PC-3 (cell line): Measurements from ENCODE around the gene GUCA2B. TPM values are rescaled to one million over a fixed set of nuclear protein-coding genes. Genes with fewer than 3 reads are reported as not detected.

Source experiments
- ATAC-seq: fragments of 200-7000 bp; cut with Tn5 transposase; 2 replicates; pipeline ENCODE4 v1.9.1; 2020; ENCODE audit warnings: mild to moderate bottlenecking, moderate library complexity
- BruUV-seq: library from RNA; stranded (reverse); fragments of 400-500 nt; replicated peaks from 2 replicates; lab custom pipeline; 2021; lab: Mats Ljungman, UMichigan
- CTCF ChIA-PET: fragments of 300-600 bp; sonication (Branson Sonifier 250); formaldehyde crosslinking; loops from one replicate; lab custom pipeline; 2022; ENCODE audit warnings: antibody characterized with exemption; lab: Charles Lee
- POLR2A ChIA-PET: fragments of 300-600 bp; sonication (Branson Sonifier 250); formaldehyde crosslinking; loops from one replicate; lab custom pipeline; 2022; ENCODE audit warnings: antibody characterized with exemption; ENCODE audit not compliant: unreplicated experiment; lab: Charles Lee
- DNase-seq: peaks from one replicate; pipeline ENCODE4 v3.0.0-alpha.2; 2015
- H2AFZ ChIP-seq: fragments of 300-600 bp; sonication (generic); 2 replicates; pipeline ENCODE4 v1.6.0; 2016; ENCODE audit warnings: antibody characterized with exemption, low read length
- H3F3A ChIP-seq: fragments of 300-600 bp; sonication (generic); one replicate; pipeline ENCODE4 v1.6.0; 2017; ENCODE audit warnings: antibody characterized with exemption, low read length, control low read depth, mild to moderate bottlenecking; ENCODE audit not compliant: unreplicated experiment
- H3K27ac ChIP-seq: fragments of 300-600 bp; sonication (generic); 2 replicates; pipeline ENCODE4 v1.5.1; 2016; ENCODE audit warnings: mild to moderate bottlenecking, low read length
- H3K27me3 ChIP-seq: fragments of 300-600 bp; sonication (generic); 2 replicates; pipeline ENCODE4 v1.6.1; 2016; ENCODE audit warnings: low read length, mixed read lengths
- H3K36me3 ChIP-seq: fragments of 300-600 bp; sonication (generic); 2 replicates; pipeline ENCODE4 v1.6.1; 2016; ENCODE audit warnings: low read depth, mixed run types, low read length, mixed read lengths
- H3K4me1 ChIP-seq: fragments of 300-600 bp; sonication (generic); 2 replicates; pipeline ENCODE4 v1.5.1; 2016; ENCODE audit warnings: low read length; ENCODE audit not compliant: insufficient read depth
- H3K4me2 ChIP-seq: fragments of 300-600 bp; sonication (generic); 2 replicates; pipeline ENCODE4 v1.6.0; 2016; ENCODE audit warnings: low read length
- H3K4me3 ChIP-seq: fragments of 300-600 bp; sonication (generic); 2 replicates; pipeline ENCODE4 v1.5.1; 2016; ENCODE audit warnings: mild to moderate bottlenecking, low read length, mixed read lengths
- H3K79me2 ChIP-seq: fragments of 300-600 bp; sonication (generic); 2 replicates; pipeline ENCODE4 v1.6.1; 2017; ENCODE audit warnings: low read length, mixed read lengths
- H3K9ac ChIP-seq: fragments of 300-600 bp; sonication (generic); 2 replicates; pipeline ENCODE4 v1.6.0; 2016; ENCODE audit warnings: mild to moderate bottlenecking, low read length
- H3K9me2 ChIP-seq: fragments of 300-600 bp; sonication (generic); replicated peaks from 2 replicates; pipeline ENCODE4 v1.6.1; 2016; ENCODE audit warnings: mixed run types, low read length, mixed read lengths
- H3K9me3 ChIP-seq: fragments of 300-600 bp; sonication (generic); 2 replicates; pipeline ENCODE4 v1.6.1; 2016; ENCODE audit warnings: low read length, mixed read lengths
- H4K20me1 ChIP-seq: fragments of 300-600 bp; sonication (generic); 2 replicates; pipeline ENCODE4 v1.6.1; 2016; ENCODE audit warnings: low read length, mixed read lengths
- EZH2 ChIP-seq: fragments of 300-600 bp; sonication (generic); IDR thresholded peaks from one replicate; pipeline ENCODE4 v1.6.1; 2017; ENCODE audit warnings: antibody characterized with exemption, mild to moderate bottlenecking, low read length; ENCODE audit not compliant: unreplicated experiment
- EZH2phosphoT487 ChIP-seq: fragments of 300-600 bp; sonication (generic); IDR thresholded peaks from 2 replicates; pipeline ENCODE4 v1.6.1; 2018; ENCODE audit warnings: mild to moderate bottlenecking, antibody characterized with exemption, low read length, borderline replicate concordance
- intact Hi-C: fragments of 100-400 bp; cut with micrococcal nuclease; formaldehyde crosslinking; loops from 2 replicates; pipeline ENCODE4 v1.9.0; 2023
- total RNA-seq: library from RNA; depleted of rRNA; stranded (reverse); fragments of >200 nt; gene quantifications from 2 replicates; pipeline ENCODE4 v1.2.3, GENCODE V29; 2014
- TF ChIP-seq, protein P1 (sequence below): fragments of 300-600 bp; sonication (generic); conservative IDR thresholded peaks from 2 replicates; pipeline ENCODE4 v1.5.1; 2017; ENCODE audit warnings: antibody characterized with exemption, low read depth, mild to moderate bottlenecking, low read length

The GUCA2B gene
- total RNA-seq, 1 experiment from 2014 or later: not detected

DNA sequence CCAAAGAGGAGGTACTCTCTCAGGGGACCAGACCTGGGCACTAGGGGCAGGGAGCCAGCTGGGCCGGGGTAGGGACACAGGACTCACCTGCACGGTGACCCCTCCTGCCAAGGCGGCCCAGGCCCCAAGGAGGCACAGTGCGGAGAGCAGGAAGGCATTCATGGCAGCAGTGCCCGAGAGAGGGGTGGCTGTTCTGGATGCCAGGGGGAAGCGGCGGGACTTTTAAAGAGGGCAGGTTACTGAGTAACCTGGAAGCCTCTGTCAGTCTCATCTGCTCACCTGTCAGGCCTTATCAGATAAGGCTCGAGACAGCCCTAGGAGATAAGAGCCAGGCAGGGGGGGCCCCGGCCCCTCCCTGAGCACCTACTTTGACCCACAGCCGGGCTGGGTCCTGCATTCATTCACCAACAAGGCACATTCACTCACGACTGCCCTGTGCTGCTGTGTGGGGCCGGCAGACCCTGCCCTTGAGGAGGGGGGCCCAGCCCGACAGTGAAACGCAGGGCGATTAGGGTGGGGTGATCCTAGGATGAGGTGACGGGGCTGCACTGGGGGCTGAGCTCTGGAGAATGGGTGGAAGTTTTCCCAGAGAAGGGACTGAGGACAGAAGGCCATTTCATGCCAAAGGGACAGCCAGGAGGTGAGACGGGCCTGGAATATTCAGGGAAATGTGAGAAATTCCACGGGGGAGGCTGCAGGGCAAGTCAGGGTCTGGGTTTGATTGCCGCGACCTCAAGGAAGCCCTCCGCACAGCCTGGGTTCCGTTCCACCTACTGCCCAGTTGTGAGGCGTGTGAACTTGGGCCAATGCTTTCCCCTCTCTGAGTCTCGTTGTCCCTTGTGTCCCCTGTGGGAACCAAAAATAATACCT is 11.6 kb downstream of the GUCA2B start, which contains the start of gene GUCA2A:
TSS of gene GUCA2A (minus strand) at position 195 of the 870 bp plus-strand sequence. CDS start at position 162, 33 bp downstream.
- peaks cover 42% of the 10 kb centered on the region for H3K4me1 ChIP-seq
- BruUV-seq: no TSS peak
- ATAC-seq (no peak), DNase-seq (no peak)
- no peak for TF ChIP-seq EZH2
- no peak for TF ChIP-seq EZH2phosphoT487
- TF ChIP-seq, protein P1, sequence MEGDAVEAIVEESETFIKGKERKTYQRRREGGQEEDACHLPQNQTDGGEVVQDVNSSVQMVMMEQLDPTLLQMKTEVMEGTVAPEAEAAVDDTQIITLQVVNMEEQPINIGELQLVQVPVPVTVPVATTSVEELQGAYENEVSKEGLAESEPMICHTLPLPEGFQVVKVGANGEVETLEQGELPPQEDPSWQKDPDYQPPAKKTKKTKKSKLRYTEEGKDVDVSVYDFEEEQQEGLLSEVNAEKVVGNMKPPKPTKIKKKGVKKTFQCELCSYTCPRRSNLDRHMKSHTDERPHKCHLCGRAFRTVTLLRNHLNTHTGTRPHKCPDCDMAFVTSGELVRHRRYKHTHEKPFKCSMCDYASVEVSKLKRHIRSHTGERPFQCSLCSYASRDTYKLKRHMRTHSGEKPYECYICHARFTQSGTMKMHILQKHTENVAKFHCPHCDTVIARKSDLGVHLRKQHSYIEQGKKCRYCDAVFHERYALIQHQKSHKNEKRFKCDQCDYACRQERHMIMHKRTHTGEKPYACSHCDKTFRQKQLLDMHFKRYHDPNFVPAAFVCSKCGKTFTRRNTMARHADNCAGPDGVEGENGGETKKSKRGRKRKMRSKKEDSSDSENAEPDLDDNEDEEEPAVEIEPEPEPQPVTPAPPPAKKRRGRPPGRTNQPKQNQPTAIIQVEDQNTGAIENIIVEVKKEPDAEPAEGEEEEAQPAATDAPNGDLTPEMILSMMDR: no peak
- H4K20me1 ChIP-seq: no peaks in the 10 kb centered on the region
- intact Hi-C loops: no loop called here
- H3K4me3 ChIP-seq: peak within 1 kb of the TSS; percentile 33; the same call in 1 of the 2 replicates
- ChIA-PET CTCF (no interaction called here), POLR2A (no interaction called here)
- H3K79me2 ChIP-seq: no peaks in the 10 kb centered on the region
- H3F3A ChIP-seq: no peaks in the 10 kb centered on the region
- H3K9me3 ChIP-seq: no peaks in the 10 kb centered on the region
- H3K36me3 ChIP-seq: no peaks in the 10 kb centered on the region
- H3K27me3 ChIP-seq: no peaks in the 10 kb centered on the region
- no peaks in the 10 kb centered on the region for H3K9me2 ChIP-seq
- peak within 1 kb of the TSS; percentile 71 for H3K9ac ChIP-seq
- H3K4me2 ChIP-seq: peak within 1 kb of the TSS; percentile 78
- peak within 1 kb of the TSS; percentile 61 for H2AFZ ChIP-seq
- H3K27ac ChIP-seq: peak within 1 kb of the TSS; percentile 88

DNA sequence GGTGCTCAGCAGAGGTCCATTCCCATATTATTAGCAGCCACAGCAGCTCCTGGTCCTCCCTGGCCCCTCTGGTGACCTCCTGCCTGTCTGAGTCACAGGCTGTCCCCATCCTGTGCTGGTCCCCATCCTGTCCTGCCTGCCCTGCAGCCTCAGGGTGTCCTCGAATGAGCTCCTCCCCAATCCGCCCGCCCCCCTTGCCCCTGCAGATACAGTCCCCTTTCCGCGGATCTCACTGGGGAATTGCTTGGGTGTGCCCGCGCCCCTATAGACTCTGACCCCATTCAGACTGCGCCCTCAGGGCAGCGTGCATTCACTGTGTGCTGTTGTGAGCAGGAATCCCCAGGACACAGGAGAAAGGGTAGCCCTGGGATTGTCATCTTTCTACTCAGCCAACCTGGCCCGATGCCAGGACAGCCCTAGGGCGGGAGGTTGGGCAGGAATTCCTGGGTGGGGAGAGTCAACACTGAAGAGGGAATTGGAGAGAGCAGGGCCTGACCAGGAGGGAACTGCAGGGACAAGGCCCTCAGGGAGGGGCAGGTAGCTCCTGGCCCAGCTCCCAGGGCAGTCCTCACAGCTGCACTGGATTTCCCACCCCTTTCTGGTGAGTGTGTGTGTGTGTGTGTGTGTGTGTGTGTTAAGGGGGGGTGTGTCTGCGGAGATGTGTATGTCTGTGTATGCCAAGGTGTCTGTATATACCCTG is 12.5 kb downstream of the GUCA2B start:
- no peaks in the 10 kb centered on the region for H3K9me3 ChIP-seq
- peak overlapping the region; percentile 88 for H3K27ac ChIP-seq
- no peaks in the 10 kb centered on the region for H3F3A ChIP-seq
- peak overlapping the region; percentile 33; the same call in 1 of the 2 replicates for H3K4me3 ChIP-seq
- ChIA-PET POLR2A (interaction anchor here (0.5 to 1.1 kb wide), 3 partner anchors 130 to 517 kb away, joined by 5 to 10 read pairs (median 6); partner anchors contain the start of gene YBX1), CTCF (interaction anchor here (0.6 kb wide), 2 partner anchors 14 to 600 kb away, joined by 3 to 4 read pairs; no protein-coding TSS in a partner anchor)
- peak overlapping the region; percentile 61 for H2AFZ ChIP-seq
- TF ChIP-seq EZH2phosphoT487 (no peak), EZH2 (no peak)
- TF ChIP-seq, protein P1: no peak
- no peaks in the 10 kb centered on the region for H3K9me2 ChIP-seq
- H3K27me3 ChIP-seq: no peaks in the 10 kb centered on the region
- peaks cover 49% of the 10 kb centered on the region for H3K4me1 ChIP-seq
- peak; percentile 91 for ATAC-seq
- peak; percentile 99 for DNase-seq
- intact Hi-C loops: no loop called here
- no peaks in the 10 kb centered on the region for H3K36me3 ChIP-seq
- no peaks in the 10 kb centered on the region for H3K79me2 ChIP-seq
- no peaks in the 10 kb centered on the region for H4K20me1 ChIP-seq
- H3K4me2 ChIP-seq: peak overlapping the region; percentile 78
- H3K9ac ChIP-seq: peak overlapping the region; percentile 71
- no TSS peak for BruUV-seq
